Esophagus muscularis mucosa (tissue), 4 donors: ENCODE measurements around the gene C1orf167. TPM values are rescaled to one million over a fixed set of nuclear protein-coding genes. Genes with fewer than 3 reads are reported as not detected.

ENCODE experiments used
- DNase-seq: peaks from one replicate; pipeline ENCODE4 v3.0.0-alpha.2; 2017; ENCODE audit errors: extremely low spot score
- H3K27ac ChIP-seq, 4 donors: fragments of 200-600 bp; sonication (generic); replicated peaks in 1 of 4; 1 replicate in 3 of 4; 2 replicates in 1 of 4; pipeline ENCODE4 v1.5.1; 2016 to 2019; ENCODE audit warnings: mild to moderate bottlenecking in 1 of 4
- H3K27me3 ChIP-seq, 4 donors: fragments of 200-600 bp; sonication (generic); one replicate each; pipeline versions ENCODE4 v1.5.1 to v1.6.0; 2016 to 2019
- H3K36me3 ChIP-seq, 4 donors: fragments of 200-600 bp; sonication (generic); one replicate each; pipeline ENCODE4 v1.5.1; 2016 to 2019
- H3K4me1 ChIP-seq, 4 donors: fragments of 200-600 bp; sonication (generic); one replicate each; pipeline ENCODE4 v1.5.1; 2016 to 2019
- H3K4me3 ChIP-seq, 4 donors: fragments of 200-600 bp; sonication (generic); 1 replicate in 2 of 4; 2 replicates in 2 of 4; pipeline ENCODE4 v1.5.1; 2016 to 2019; ENCODE audit warnings: mild to moderate bottlenecking in 4 of 4, moderate library complexity in 1 of 4
- H3K9me3 ChIP-seq, 4 donors: fragments of 200-600 bp; sonication (generic); 1 replicate in 3 of 4; 2 replicates in 1 of 4; pipeline ENCODE4 v1.5.1; 2016 to 2019
- CTCF ChIP-seq, 3 experiments: fragments of 200-600 bp in 2 of 3; fragments of 450-650 bp in 1 of 3; sonication (generic) in 2 of 3; IDR thresholded peaks; one replicate each; pipeline ENCODE4 v1.5.1; 2017 to 2019; ENCODE audit warnings: antibody characterized with exemption in 3 of 3, mild to moderate bottlenecking in 2 of 3, moderate library complexity in 1 of 3
- EP300 ChIP-seq: sonication (generic); formaldehyde crosslinking; IDR thresholded peaks from one replicate; pipeline ENCODE4 v1.6.1; 2017; ENCODE audit warnings: antibody characterized with exemption
- POLR2A ChIP-seq: fragments of 450-650 bp; IDR thresholded peaks from one replicate; pipeline ENCODE4 v1.6.1; 2017; ENCODE audit warnings: antibody characterized with exemption, moderate library complexity, mild to moderate bottlenecking, low read depth
- POLR2AphosphoS5 ChIP-seq, 2 donors: sonication (generic); formaldehyde crosslinking; IDR thresholded peaks; one replicate each; pipeline ENCODE4 v1.6.1; 2017; ENCODE audit warnings: antibody characterized with exemption in 2 of 2
- WGBS: methylation state at CpG from one replicate; pipeline ENCODE4 v1.1.5; 2018; 5-methylcytosine and 5-hydroxymethylcytosine counted together
- intact Hi-C: fragments of 100-400 bp; cut with DNase I; formaldehyde crosslinking; loops from one replicate; pipeline ENCODE4 v1.15.1; 2023
- total RNA-seq, 4 donors: library from RNA; depleted of rRNA; stranded (reverse); fragments of >200 nt; gene quantifications; one replicate each; pipeline versions ENCODE4 v1.1.0 to v1.2.1, GENCODE V29; 2016

Gene C1orf167
- total RNA-seq, 4 donors from 2014 or later: 2.3 to 4.3 TPM; not detected in 2

- 88% methylated on average over 10 of the region's 15 CpGs for WGBS
- intact Hi-C loops: no loop called here
- Histone ChIP-seq H3K27ac (no peak overlapping the region), H3K9me3 (no peaks in the 10 kb centered on the region), H3K4me1 (peaks cover 0 to 7% (median 0%) of the 10 kb centered on the region in 4 donors), H3K4me3 (no peak overlapping the region), H3K36me3 (peaks cover 18 to 64% (median 48%) of the 10 kb centered on the region in 4 donors), H3K27me3 (peaks cover 0 to 10% (median 1%) of the 10 kb centered on the region in 4 donors)
- no peak for TF ChIP-seq POLR2A
- no peak for TF ChIP-seq POLR2AphosphoS5 (IDR thresholded peaks at IDR 0.05)
- no peak for DNase-seq
Observed at GRCh38 chr1:11749996-11750395, 12.0 kb upstream of the C1orf167 start.

DNA sequence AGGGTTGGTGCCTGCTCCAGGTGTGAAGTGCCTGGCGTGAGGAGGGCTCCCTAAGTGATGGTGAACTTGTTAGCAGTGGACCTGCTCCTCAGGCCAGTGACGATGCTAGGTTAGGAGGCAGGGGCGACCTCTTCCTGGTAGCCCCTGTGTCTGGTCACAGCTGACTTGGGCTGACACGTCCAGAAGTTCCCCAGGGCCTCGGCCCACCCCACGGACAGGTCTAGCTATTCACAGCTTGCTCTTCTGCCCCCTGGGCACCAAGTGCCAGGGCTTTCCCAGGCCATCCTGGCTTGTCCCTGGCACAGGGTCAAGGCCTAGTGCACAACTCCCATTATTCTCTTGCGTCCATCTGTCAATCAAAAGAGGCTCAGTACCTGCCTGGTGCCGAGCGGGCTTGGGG lies 10.9 kb upstream of the C1orf167 start:
- no peak for TF ChIP-seq EP300
- TF ChIP-seq CTCF (IDR thresholded peaks at IDR 0.05): no peak
- no peak for TF ChIP-seq POLR2A
- no peak for TF ChIP-seq POLR2AphosphoS5 (IDR thresholded peaks at IDR 0.05)
- 94% methylated on average over 6 of the region's 9 CpGs for WGBS
- Histone ChIP-seq H3K4me3 (no peak overlapping the region), H3K4me1 (peaks cover 0 to 7% (median 0%) of the 10 kb centered on the region in 4 donors), H3K36me3 (peaks cover 18 to 53% (median 44%) of the 10 kb centered on the region in 4 donors), H3K27ac (no peak overlapping the region), H3K27me3 (peaks cover 0 to 17% (median 2%) of the 10 kb centered on the region in 4 donors), H3K9me3 (no peaks in the 10 kb centered on the region)
- DNase-seq: no peak
- intact Hi-C loops: no loop called here

GRCh38 chr1:11752359-11753088 lies 9.5 kb upstream of the C1orf167 start:
- Histone ChIP-seq H3K36me3 (peaks cover 18 to 38% (median 34%) of the 10 kb centered on the region in 4 donors), H3K27me3 (peaks cover 0 to 17% (median 2%) of the 10 kb centered on the region in 4 donors), H3K9me3 (no peaks in the 10 kb centered on the region), H3K4me3 (no peak overlapping the region), H3K27ac (no peak overlapping the region), H3K4me1 (peaks cover 0 to 7% (median 0%) of the 10 kb centered on the region in 4 donors)
- 64% methylated on average over 17 of the region's 17 CpGs for WGBS
- no peak for TF ChIP-seq CTCF (IDR thresholded peaks at IDR 0.05)
- TF ChIP-seq POLR2A: no peak
- no peak for TF ChIP-seq POLR2AphosphoS5 (IDR thresholded peaks at IDR 0.05)
- no peak for TF ChIP-seq EP300
- intact Hi-C loops: no loop called here
- no peak for DNase-seq

DNA sequence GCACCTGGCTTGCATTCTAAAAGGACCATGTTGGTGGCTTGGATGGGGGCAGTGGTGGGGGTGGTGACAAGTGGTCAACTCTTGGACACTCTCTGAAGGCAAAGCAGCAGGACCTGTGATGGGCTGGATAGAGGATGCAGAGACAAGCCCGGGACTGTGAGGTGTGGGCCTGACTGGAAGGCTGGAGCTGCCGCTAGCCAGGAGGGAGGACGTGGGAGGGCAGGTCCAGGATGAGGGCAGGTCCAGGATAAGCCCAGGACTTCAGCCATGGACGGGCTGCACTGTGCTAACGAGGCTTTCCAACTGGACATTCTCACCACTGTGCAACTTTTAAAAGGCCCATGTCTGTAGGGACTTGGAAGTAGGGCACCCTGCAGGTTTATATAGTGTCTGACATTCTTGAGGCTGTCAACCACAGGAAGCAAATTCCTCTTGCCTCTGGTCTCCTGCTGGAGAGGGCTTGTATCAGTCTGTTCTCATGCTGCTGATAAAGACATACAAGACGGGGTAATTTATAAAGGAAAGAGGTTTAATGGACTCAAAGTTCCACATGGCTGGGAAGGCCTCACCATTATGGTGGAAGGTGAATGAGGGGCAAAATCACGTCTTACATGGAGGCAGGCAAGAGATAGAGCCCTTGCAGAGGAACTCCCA lies 8.3 kb upstream of the C1orf167 start:
- Histone ChIP-seq H3K4me1 (no peaks in the 10 kb centered on the region), H3K9me3 (no peaks in the 10 kb centered on the region), H3K36me3 (peaks cover 13 to 27% (median 23%) of the 10 kb centered on the region in 4 donors), H3K27ac (no peak overlapping the region), H3K4me3 (no peak overlapping the region), H3K27me3 (peaks cover 0 to 17% (median 2%) of the 10 kb centered on the region in 4 donors)
- WGBS: 64% methylated on average over 7 of the region's 7 CpGs
- no peak for TF ChIP-seq CTCF (IDR thresholded peaks at IDR 0.05)
- no peak for TF ChIP-seq POLR2A
- intact Hi-C loops: no loop called here
- no peak for DNase-seq

- intact Hi-C loops: no loop called here
- H3K27me3 ChIP-seq: peaks cover 0 to 35% (median 9%) of the 10 kb centered on the region in 4 donors
- H3K36me3 ChIP-seq: no peaks in the 10 kb centered on the region
- no peak overlapping the region for H3K27ac ChIP-seq
- no peak overlapping the region for H3K4me3 ChIP-seq
- no peak for DNase-seq
- TF ChIP-seq POLR2A: no peak
- TF ChIP-seq EP300: no peak
- no peak for TF ChIP-seq POLR2AphosphoS5 (IDR thresholded peaks at IDR 0.05)
- TF ChIP-seq CTCF (IDR thresholded peaks at IDR 0.05): no peak
- H3K4me1 ChIP-seq: peaks cover 2 to 4% (median 3%) of the 10 kb centered on the region in 4 donors
- H3K9me3 ChIP-seq: no peaks in the 10 kb centered on the region
- 76% methylated on average over 1 of the region's 1 CpG for WGBS
Observed at GRCh38 chr1:11757047-11757446, 4.9 kb upstream of the C1orf167 start.
